B cell (primary cell): ENCODE data around the gene OCSTAMP. TPM values are rescaled to one million over a fixed set of nuclear protein-coding genes. Genes with fewer than 3 reads are reported as not detected.

Source experiments
- ATAC-seq: fragments of 200-7000 bp; cut with Tn5 transposase; one replicate; pipeline ENCODE4 v1.10.0; 2021; ENCODE audit warnings: low read depth, mild to moderate bottlenecking, moderate number of reproducible peaks, moderate library complexity
- CTCF ChIA-PET: fragments of 350-600 bp; sonication (Branson Sonifier 250); formaldehyde crosslinking; loops from one replicate; lab custom pipeline; 2021; ENCODE audit warnings: antibody characterized with exemption, inconsistent platforms; lab: Charles Lee
- POLR2A ChIA-PET: fragments of 350-600 bp; sonication (Branson Sonifier 250); formaldehyde crosslinking; loops from one replicate; lab custom pipeline; 2021; ENCODE audit warnings: antibody characterized with exemption; lab: Charles Lee
- DNase-seq: peaks from one replicate; pipeline ENCODE4 v3.0.0; 2013
- H2AFZ ChIP-seq: 2 replicates; pipeline ENCODE4 v1.6.1; 2012; ENCODE audit warnings: mild to moderate bottlenecking, low read depth, low read length; ENCODE audit not compliant: insufficient read depth, poor library complexity, severe bottlenecking
- H3K27ac ChIP-seq, 2 donors: 1 replicate in 1 of 2; 2 replicates in 1 of 2; pipeline ENCODE4 v1.5.1; 2012 to 2013; ENCODE audit warnings: low read length in 2 of 2, mild to moderate bottlenecking in 2 of 2, moderate library complexity in 1 of 2
- H3K27me3 ChIP-seq, 4 experiments: fragments of 200-600 bp in 1 of 4; sonication (generic) in 1 of 4; replicated peaks in 1 of 4; 1 replicate in 2 of 4; 2 replicates in 2 of 4; pipeline versions ENCODE4 v1.6.1 to v1.7.0; 2013 to 2016; ENCODE audit warnings: low read length in 3 of 4, mild to moderate bottlenecking in 2 of 4, mixed read lengths in 1 of 4, moderate library complexity in 1 of 4; ENCODE audit not compliant: insufficient read depth in 4 of 4, control insufficient read depth in 3 of 4; ENCODE audit errors: control extremely low read depth in 1 of 4
- H3K36me3 ChIP-seq, 2 experiments: replicated peaks in 1 of 2; 1 replicate in 1 of 2; 2 replicates in 1 of 2; pipeline versions ENCODE4 v1.6.1 to v1.7.1; 2013; ENCODE audit warnings: low read length in 1 of 2; ENCODE audit not compliant: insufficient read depth in 2 of 2, control insufficient read depth in 1 of 2; ENCODE audit errors: control extremely low read depth in 1 of 2, extremely low read depth in 1 of 2
- H3K4me1 ChIP-seq, 2 donors: fragments of 200-600 bp in 1 of 2; sonication (generic) in 1 of 2; 1 replicate in 1 of 2; 2 replicates in 1 of 2; pipeline versions ENCODE4 v1.5.1 to v1.6.1; 2013 to 2017; ENCODE audit warnings: low read length in 2 of 2; ENCODE audit not compliant: control insufficient read depth in 2 of 2, insufficient read depth in 2 of 2
- H3K4me2 ChIP-seq: replicated peaks from 2 replicates; pipeline ENCODE3; 2012; ENCODE audit warnings: mild to moderate bottlenecking, low read depth, low read length; ENCODE audit not compliant: poor library complexity, severe bottlenecking
- H3K4me3 ChIP-seq, 5 experiments: fragments of 200-600 bp in 1 of 5; sonication (generic) in 1 of 5; 1 replicate in 3 of 5; 2 replicates in 2 of 5; pipeline versions ENCODE4 v1.5.1 to v1.7.0; 2011 to 2016; ENCODE audit warnings: low read length in 4 of 5, mild to moderate bottlenecking in 4 of 5, low read depth in 2 of 5, control low read depth in 1 of 5, moderate library complexity in 1 of 5; ENCODE audit not compliant: insufficient read depth in 1 of 5; ENCODE audit errors: control extremely low read depth in 1 of 5, extremely low read depth in 1 of 5
- H3K79me2 ChIP-seq: fragments of 200-600 bp; sonication (generic); one replicate; pipeline ENCODE4 v1.6.0; 2016; ENCODE audit warnings: low read length; ENCODE audit not compliant: control insufficient read depth, insufficient read depth
- H3K9ac ChIP-seq: fragments of 200-600 bp; sonication (generic); 2 replicates; pipeline ENCODE4 v1.6.1; 2017; ENCODE audit warnings: mild to moderate bottlenecking, low read length, moderate library complexity
- H3K9me3 ChIP-seq, 3 donors: one replicate each; pipeline versions ENCODE4 v1.6.1 to v1.7.1; 2013; ENCODE audit warnings: low read length in 2 of 3; ENCODE audit not compliant: control insufficient read depth in 2 of 3, insufficient read depth in 1 of 3; ENCODE audit errors: control extremely low read depth in 1 of 3
- H4K20me1 ChIP-seq: 2 replicates; pipeline ENCODE4 v1.6.0; 2012; ENCODE audit warnings: mild to moderate bottlenecking, low read length; ENCODE audit not compliant: insufficient read depth, control insufficient read depth, poor library complexity, severe bottlenecking
- H3K27ac Mint-ChIP-seq: one replicate; pipeline ENCODE4 v1.8.0; 2021; ENCODE audit warnings: mixed read lengths
- H3K27me3 Mint-ChIP-seq: one replicate; pipeline ENCODE4 v1.8.0; 2021; ENCODE audit warnings: mixed read lengths
- H3K4me1 Mint-ChIP-seq: one replicate; pipeline ENCODE4 v1.8.0; 2021; ENCODE audit warnings: mixed read lengths
- H3K4me3 Mint-ChIP-seq: one replicate; pipeline ENCODE4 v1.8.0; 2021; ENCODE audit warnings: mixed read lengths
- H3K9me3 Mint-ChIP-seq: one replicate; pipeline ENCODE4 v1.8.0; 2022; ENCODE audit warnings: mixed read lengths; ENCODE audit not compliant: insufficient read depth
- CTCF ChIP-seq: fragments of 200-600 bp; IDR thresholded peaks from one replicate; pipeline ENCODE4 v1.8.0; 2022; ENCODE audit warnings: antibody characterized with exemption, mild to moderate bottlenecking
- EZH2 ChIP-seq: IDR thresholded peaks from 2 replicates; pipeline ENCODE4 v1.6.1; 2012; ENCODE audit warnings: borderline replicate concordance, low read depth, mild to moderate bottlenecking, moderate library complexity, low read length; ENCODE audit not compliant: insufficient read depth, poor library complexity, severe bottlenecking
- WGBS: methylation state at CpG from one replicate; pipeline ENCODE4 v1.1.5; 2013; ENCODE audit warnings: missing lambda C conversion rate; ENCODE audit not compliant: insufficient coverage; 5-methylcytosine and 5-hydroxymethylcytosine counted together
- intact Hi-C: fragments of 100-400 bp; cut with micrococcal nuclease; formaldehyde crosslinking; loops from one replicate; pipeline ENCODE4 v1.10.0; 2022
- polyA plus RNA-seq: library from polyadenylated mRNA; depleted of rRNA; stranded (reverse); fragments of >200 nt; gene quantifications from 2 replicates; pipeline ENCODE4 v1.2.3, GENCODE V29; 2012
- total RNA-seq, 2 donors: library from RNA; stranded (reverse); fragments of 120-200 nt in 1 of 2; gene quantifications; 1 replicate in 1 of 2; 2 replicates in 1 of 2; pipeline versions ENCODE4 v1.2.3 to v1.2.4, GENCODE V29; 2013 to 2022

The OCSTAMP gene
- total and polyA plus RNA-seq, 2 donors (not counting 1 experiment from before 2014, with no cell fraction given): not detected

GRCh38 chr20:46545077-46545826 is 5.2 kb downstream of the OCSTAMP start:
- ATAC-seq: peak; percentile 24
- peaks cover 4% of the 10 kb centered on the region for H3K27me3 Mint-ChIP-seq
- H3K27ac Mint-ChIP-seq: no peak overlapping the region
- Histone ChIP-seq H3K36me3 (no peaks in the 10 kb centered on the region), H2AFZ (no peak overlapping the region), H3K79me2 (no peaks in the 10 kb centered on the region), H3K4me3 (no peak overlapping the region), H3K4me1 (peaks cover 23 to 25% of the 10 kb centered on the region in 2 donors), H3K9me3 (no peaks in the 10 kb centered on the region), H3K27me3 (peaks cover 0 to 4% (median 0%) of the 10 kb centered on the region in 4 experiments), H3K27ac (no peak overlapping the region), H3K9ac (no peak overlapping the region), H3K4me2 (peak overlapping the region; percentile 50), H4K20me1 (no peaks in the 10 kb centered on the region)
- TF ChIP-seq CTCF (no peak), EZH2 (no peak)
- peak; percentile 35 for DNase-seq
- POLR2A ChIA-PET: no interaction called here
- CTCF ChIA-PET: interaction anchor here (0.8 to 1.7 kb wide), 3 partner anchors 8 to 19 kb away, joined by 3 to 5 read pairs (median 4); no protein-coding TSS in a partner anchor
- intact Hi-C loops: no loop called here
- H3K4me3 Mint-ChIP-seq: peak overlapping the region; percentile 32
- H3K4me1 Mint-ChIP-seq: peaks cover 13% of the 10 kb centered on the region
- WGBS: 61% methylated on average over 14 of the region's 14 CpGs
- H3K9me3 Mint-ChIP-seq: no peaks in the 10 kb centered on the region

GRCh38 chr20:46544576-46544975 is 5.9 kb downstream of the OCSTAMP start:
- ATAC-seq: no peak
- H2AFZ ChIP-seq: no peak overlapping the region
- H3K4me1 ChIP-seq: peaks cover 17 to 19% of the 10 kb centered on the region in 2 donors
- H3K36me3 ChIP-seq: no peaks in the 10 kb centered on the region
- peaks cover 11% of the 10 kb centered on the region for H3K4me1 Mint-ChIP-seq
- no peaks in the 10 kb centered on the region for H4K20me1 ChIP-seq
- H3K27me3 Mint-ChIP-seq: peaks cover 4% of the 10 kb centered on the region
- ChIA-PET POLR2A (no interaction called here), CTCF (interaction anchor here (0.7 to 1.7 kb wide), 4 partner anchors 9 to 136 kb away, joined by 3 to 5 read pairs (median 4); no protein-coding TSS in a partner anchor)
- H3K9me3 ChIP-seq: no peaks in the 10 kb centered on the region
- TF ChIP-seq CTCF: no peak
- no CpG with 5 or more reads among the region's 3 CpGs for WGBS
- no peak overlapping the region for H3K27ac ChIP-seq
- H3K9me3 Mint-ChIP-seq: no peaks in the 10 kb centered on the region
- H3K4me3 Mint-ChIP-seq: no peak overlapping the region
- H3K4me3 ChIP-seq: no peak overlapping the region
- intact Hi-C loops: no loop called here
- no peak for DNase-seq
- H3K27me3 ChIP-seq: peaks cover 0 to 4% (median 0%) of the 10 kb centered on the region in 4 experiments
- H3K79me2 ChIP-seq: no peaks in the 10 kb centered on the region
- H3K27ac Mint-ChIP-seq: no peak overlapping the region
- H3K4me2 ChIP-seq: peak overlapping the region; percentile 50
- no peak overlapping the region for H3K9ac ChIP-seq
